GM18511 (cell line): ENCODE results near the gene PARD3.
A peak's percentile ranks its signal among the peaks of the same experiment; 100 is the strongest.
"Not testable (repeated sequence)": the region's sequence is repeated elsewhere in the genome, so short reads cannot be mapped to it uniquely, and the experiment has no call there.

Source experiments
- ATAC-seq: cut with Tn5 transposase; IDR thresholded peaks from one replicate; pipeline ENCODE4 v1.9.1; 2021; ENCODE audit warnings: mild to moderate bottlenecking, moderate library complexity; ENCODE audit not compliant: unreplicated experiment

Gene PARD3

GRCh38 chr10:34364253-34365037 lies 450.7 kb downstream of the PARD3 start:
- no peak for ATAC-seq

GRCh38 chr10:34360984-34361383 lies 454.1 kb downstream of the PARD3 start:
- no peak for ATAC-seq

- ATAC-seq = no peak
These were observed 455.7 kb downstream of the PARD3 start for GRCh38 chr10:34359435-34359813.

- ATAC-seq = no peak
These were observed 456.2 kb downstream of the PARD3 start for GRCh38 chr10:34358729-34359434.

DNA sequence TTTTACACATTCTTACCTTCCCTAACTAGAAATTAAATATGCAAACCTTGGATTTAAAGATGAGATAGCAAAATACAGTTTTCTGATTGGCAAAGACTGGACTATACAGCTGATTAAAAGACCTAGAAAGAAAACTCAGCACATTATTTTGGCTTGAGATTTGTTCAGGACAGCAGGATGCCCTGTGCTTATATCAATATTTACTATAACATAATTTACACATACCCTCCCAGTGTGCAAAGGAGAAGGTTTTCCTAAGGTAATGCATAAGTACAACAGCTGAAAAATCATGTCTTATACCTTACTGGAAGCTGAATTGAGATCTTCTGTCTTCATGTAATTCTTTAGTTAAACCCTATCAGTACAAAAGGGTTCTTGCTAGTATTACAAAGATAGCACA lies 458.6 kb downstream of the PARD3 start:
- ATAC-seq = no peak

GRCh38 chr10:34353530-34353929 lies 461.6 kb downstream of the PARD3 start:
- not testable (repeated sequence) for ATAC-seq

DNA sequence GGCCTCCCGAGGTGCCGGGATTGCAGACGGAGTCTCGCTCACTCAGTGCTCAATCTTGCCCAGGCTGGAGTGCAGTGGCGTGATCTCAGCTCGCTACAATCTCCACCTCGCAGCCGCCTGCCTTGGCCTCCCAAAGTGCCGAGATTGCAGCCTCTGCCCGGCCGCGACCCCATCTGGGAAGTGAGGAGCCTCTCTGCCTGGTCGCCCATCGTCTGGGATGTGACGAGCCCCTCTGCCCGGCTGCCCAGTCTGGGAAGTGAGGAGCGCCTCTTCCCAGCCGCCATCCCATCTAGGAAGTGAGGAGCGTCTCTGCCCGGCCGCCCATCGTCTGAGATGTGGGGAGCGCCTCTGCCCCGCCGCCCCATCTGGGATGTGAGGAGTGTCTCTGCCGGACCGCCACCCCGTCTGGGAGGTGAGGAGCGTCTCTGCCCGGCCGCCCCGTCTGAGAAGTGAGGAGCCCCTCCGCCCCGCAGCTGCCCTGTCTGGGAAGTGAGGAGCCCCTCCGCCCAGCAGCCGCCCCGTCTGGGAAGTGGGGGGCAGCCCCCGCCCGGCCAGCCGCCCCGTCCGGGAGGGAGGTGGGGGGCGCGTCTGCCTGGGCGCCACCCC lies 462.4 kb downstream of the PARD3 start:
- ATAC-seq = not testable (repeated sequence)

DNA sequence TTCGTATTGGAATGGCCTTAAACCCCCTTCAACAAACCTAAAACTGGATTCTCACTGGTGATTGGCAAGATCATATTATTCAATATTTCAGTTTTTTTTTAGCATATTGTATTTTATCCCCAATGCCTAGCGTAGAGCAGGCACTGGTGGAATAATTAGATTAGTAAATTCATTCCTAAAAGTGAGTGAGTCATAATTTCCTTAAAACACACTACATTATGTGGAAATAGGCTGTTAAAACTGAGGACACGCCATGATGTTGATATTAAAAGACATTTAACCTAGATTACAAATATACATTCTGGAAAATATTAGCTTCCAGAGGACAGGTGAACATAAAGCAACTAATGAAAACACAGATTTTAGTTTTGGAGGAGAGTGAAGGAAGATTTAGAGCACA lies 463.9 kb downstream of the PARD3 start:
- no peak for ATAC-seq

GRCh38 chr10:34348917-34349485 lies 466.1 kb downstream of the PARD3 start:
- ATAC-seq = no peak

DNA sequence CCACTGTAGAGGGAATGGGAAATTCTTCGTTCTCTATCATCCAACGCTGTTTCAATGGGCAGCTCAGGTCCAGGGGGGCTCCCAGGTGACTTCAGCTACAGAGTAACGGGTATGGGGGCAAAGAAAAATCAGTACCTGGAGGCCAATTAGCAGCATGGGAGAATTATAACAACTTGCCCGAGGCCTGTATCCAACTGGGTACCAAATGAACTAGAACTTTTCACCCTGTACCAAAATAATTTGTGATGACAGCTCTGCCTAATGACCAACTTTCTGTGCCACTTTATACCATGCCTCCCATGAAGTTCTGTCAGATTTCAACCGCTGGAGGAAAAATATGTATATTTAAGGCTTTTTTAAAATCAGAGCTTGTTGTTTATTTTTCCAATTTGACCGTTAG lies 467.1 kb downstream of the PARD3 start:
- ATAC-seq = no peak

GRCh38 chr10:34347131-34347530 lies 468.0 kb downstream of the PARD3 start:
- ATAC-seq = no peak

DNA sequence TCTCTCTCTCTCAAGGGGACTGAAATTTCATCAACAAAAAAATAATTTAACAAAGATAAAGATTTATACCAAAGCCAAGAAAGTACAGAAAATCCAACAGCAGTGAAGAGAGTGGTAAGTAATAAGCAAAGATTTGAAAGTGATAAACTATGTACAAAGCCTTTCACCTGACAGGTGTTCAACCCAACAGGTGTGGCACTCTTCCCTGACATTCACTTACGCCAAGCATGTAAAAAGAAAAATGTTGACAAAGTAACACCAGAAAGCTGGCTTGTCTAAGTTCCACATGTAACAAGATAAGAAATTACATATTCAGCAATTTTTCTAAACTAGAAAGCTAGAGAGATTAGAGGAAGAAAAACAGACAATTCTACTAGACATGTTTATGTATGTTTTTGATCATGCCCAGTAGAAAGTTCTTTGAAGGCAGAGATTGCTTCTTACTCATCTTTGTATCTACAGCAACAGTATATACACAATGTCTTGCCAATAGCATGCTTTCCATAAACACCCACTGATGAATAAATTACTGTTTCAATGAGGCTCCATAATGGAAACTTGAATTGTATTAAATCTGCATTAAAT lies 468.5 kb downstream of the PARD3 start:
- no peak for ATAC-seq

DNA sequence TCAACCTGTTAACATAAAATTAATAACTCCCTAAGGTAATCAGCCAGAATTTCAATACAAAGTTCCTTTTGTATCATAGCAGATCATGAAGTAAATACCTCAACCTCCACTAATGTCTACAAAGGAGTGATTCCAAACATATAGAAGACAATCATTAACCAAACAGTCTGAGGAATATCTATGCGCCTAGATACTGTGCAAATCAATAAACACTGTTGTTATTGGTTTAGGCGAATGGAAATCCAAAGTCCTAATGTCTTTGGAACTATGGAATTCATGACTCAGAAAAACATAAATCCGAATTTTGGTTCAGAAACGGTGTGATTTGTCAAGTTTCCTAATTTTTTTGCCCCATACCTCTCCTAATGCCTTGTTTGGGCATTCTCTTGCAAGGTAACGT lies 469.7 kb downstream of the PARD3 start:
- ATAC-seq = no peak

GRCh38 chr10:34343764-34344163 lies 471.3 kb downstream of the PARD3 start:
- ATAC-seq = no peak

DNA sequence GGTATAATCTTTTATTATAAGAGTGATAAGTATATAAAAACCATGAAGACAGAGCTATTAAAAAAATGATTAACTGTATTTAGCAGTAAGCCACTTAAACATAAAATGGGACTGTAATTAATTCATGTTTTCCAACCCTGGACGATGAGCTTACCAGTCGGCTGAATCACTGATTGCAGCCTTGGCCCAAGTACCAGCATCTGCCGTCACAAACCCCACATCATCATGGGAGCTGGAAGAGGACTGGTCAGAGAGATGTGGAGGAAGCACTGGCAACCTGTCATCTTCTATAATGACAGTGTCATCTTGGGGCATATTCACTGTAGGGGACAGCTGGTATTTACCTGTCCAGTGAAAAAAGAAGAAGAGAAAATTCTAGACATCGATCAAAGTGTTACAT lies 473.6 kb downstream of the PARD3 start:
- no peak for ATAC-seq

- ATAC-seq = no peak
These were observed 474.2 kb downstream of the PARD3 start for GRCh38 chr10:34340934-34341333.

GRCh38 chr10:34339816-34340553 lies 475.1 kb downstream of the PARD3 start:
- peak; percentile 60 for ATAC-seq

- ATAC-seq = no peak
These were observed 477.2 kb downstream of the PARD3 start for GRCh38 chr10:34337917-34338316.

GRCh38 chr10:34335960-34336690 lies 479.0 kb downstream of the PARD3 start:
- ATAC-seq = no peak

DNA sequence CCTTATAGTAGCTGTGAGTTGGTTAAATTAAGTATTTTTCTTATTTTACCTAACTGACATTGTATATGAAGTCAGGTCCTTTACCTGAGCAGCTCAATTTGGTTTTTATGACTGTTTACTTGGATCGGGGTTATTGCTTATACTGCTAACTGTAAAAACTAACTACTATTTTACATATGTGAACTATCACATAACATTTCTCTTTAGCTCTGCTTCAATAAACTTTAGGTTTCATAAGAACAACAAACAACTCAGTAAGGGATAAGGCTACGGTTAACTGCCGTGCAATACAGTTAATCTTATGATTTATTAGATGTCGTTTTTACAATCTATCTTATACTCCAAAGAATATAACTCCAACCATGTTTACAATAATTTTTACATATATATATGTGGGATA lies 480.2 kb downstream of the PARD3 start:
- ATAC-seq = no peak
